AG09309 (cell line): ENCODE data around the gene ITSN2.

Experiments
- DNase-seq: peaks from one replicate; pipeline ENCODE4 v3.0.0-alpha.2; 2010; ENCODE audit warnings: low read depth
- H3K4me3 ChIP-seq: 2 replicates; pipeline ENCODE4 v1.5.1; 2011; ENCODE audit warnings: mild to moderate bottlenecking, low read depth, low read length, moderate library complexity; ENCODE audit not compliant: control insufficient read depth
- CTCF ChIP-seq: IDR thresholded peaks from 2 replicates; pipeline ENCODE4 v1.5.1; 2011; ENCODE audit warnings: mild to moderate bottlenecking, low read depth, low read length, inconsistent platforms; ENCODE audit not compliant: insufficient read depth, control insufficient read depth; ENCODE audit errors: missing control alignments

The ITSN2 gene

GRCh38 chr2:24353973-24354372 is 6.4 kb downstream of the ITSN2 start:
- DNase-seq: no peak
- H3K4me3 ChIP-seq: no peak overlapping the region
- no peak for TF ChIP-seq CTCF

- TF ChIP-seq CTCF: no peak
Measured at GRCh38 chr2:24353364-24353763, 7.0 kb downstream of the ITSN2 start.

GRCh38 chr2:24352664-24353063 is 7.7 kb downstream of the ITSN2 start:
- H3K4me3 ChIP-seq: no peak overlapping the region
- no peak for DNase-seq
- TF ChIP-seq CTCF: no peak

More at GRCh38 chr2:24353364-24353763, 7.0 kb downstream of the ITSN2 start:
- H3K4me3 ChIP-seq: no peak overlapping the region
- DNase-seq: no peak

GRCh38 chr2:24351981-24352380 is 8.4 kb downstream of the ITSN2 start:
- no peak for TF ChIP-seq CTCF
- DNase-seq: no peak
- no peak overlapping the region for H3K4me3 ChIP-seq

- no peak overlapping the region for H3K4me3 ChIP-seq
- TF ChIP-seq CTCF: no peak
- no peak for DNase-seq
Measured at GRCh38 chr2:24351627-24351938, 8.8 kb downstream of the ITSN2 start.

- H3K4me3 ChIP-seq: no peak overlapping the region
- DNase-seq: no peak
- TF ChIP-seq CTCF: no peak
Measured at GRCh38 chr2:24350826-24351626, 9.3 kb downstream of the ITSN2 start.
